IPS-NIHi11 (cell line): ENCODE results near the gene SRPRA.
"Not testable (repeated sequence)": the region's sequence is repeated elsewhere in the genome, so short reads cannot be mapped to it uniquely, and the experiment has no call there.

Experiments
- DNase-seq: peaks from one replicate; pipeline ENCODE4 v3.0.0; 2012; ENCODE audit warnings: mixed read lengths, low spot score

The SRPRA gene, protein sequence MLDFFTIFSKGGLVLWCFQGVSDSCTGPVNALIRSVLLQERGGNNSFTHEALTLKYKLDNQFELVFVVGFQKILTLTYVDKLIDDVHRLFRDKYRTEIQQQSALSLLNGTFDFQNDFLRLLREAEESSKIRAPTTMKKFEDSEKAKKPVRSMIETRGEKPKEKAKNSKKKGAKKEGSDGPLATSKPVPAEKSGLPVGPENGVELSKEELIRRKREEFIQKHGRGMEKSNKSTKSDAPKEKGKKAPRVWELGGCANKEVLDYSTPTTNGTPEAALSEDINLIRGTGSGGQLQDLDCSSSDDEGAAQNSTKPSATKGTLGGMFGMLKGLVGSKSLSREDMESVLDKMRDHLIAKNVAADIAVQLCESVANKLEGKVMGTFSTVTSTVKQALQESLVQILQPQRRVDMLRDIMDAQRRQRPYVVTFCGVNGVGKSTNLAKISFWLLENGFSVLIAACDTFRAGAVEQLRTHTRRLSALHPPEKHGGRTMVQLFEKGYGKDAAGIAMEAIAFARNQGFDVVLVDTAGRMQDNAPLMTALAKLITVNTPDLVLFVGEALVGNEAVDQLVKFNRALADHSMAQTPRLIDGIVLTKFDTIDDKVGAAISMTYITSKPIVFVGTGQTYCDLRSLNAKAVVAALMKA

DNA sequence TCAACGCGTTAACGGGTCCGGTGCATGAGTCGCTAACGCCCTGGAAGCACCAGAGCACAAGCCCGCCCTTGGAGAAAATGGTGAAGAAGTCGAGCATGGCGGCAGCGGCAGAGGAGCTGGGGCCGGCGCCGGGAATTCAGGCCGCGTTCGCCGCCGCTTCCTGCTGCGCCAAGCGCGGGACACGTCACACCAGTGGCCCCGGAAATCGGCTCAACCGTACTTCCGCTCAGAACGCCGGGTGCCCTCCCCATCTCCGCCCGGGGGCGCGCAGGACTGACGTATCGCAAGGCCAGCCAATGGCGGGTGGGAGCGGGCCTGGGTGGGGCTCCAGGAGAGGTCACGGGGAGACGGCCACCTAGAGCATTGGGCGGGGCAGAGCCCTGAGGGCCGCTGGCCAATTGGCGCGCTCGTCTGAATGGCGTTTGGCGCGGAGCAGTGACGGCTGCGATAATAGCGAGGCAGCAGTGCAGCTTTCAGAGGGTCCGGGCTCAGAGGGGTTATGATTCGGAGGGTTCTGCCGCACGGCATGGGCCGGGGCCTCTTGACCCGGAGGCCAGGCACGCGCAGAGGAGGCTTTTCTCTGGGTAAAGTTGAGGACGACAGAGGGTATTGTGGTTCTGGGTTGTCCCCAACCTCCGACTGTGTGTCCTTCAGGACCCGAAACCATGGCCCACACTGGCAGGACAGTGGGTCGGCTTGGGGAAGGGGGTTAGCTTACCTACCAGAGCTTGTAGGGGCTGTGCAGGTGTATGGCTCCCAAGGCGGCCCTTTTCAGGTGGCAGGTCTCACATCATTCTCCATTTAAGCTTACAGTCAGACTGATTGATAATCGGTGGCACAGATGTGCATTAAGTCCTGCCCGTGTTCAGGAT lies at the start of gene SRPRA, which contains the start of gene FOXRED1:
Gene SRPRA, minus strand, starts transcription at position 188 of the 872 bp plus-strand sequence. Its CDS starts 91 bp downstream, at position 97.
Gene FOXRED1, plus strand, starts transcription at position 447 of the 872 bp plus-strand sequence. Its CDS starts 53 bp downstream, at position 500.
- peak; percentile 100 for DNase-seq

DNA sequence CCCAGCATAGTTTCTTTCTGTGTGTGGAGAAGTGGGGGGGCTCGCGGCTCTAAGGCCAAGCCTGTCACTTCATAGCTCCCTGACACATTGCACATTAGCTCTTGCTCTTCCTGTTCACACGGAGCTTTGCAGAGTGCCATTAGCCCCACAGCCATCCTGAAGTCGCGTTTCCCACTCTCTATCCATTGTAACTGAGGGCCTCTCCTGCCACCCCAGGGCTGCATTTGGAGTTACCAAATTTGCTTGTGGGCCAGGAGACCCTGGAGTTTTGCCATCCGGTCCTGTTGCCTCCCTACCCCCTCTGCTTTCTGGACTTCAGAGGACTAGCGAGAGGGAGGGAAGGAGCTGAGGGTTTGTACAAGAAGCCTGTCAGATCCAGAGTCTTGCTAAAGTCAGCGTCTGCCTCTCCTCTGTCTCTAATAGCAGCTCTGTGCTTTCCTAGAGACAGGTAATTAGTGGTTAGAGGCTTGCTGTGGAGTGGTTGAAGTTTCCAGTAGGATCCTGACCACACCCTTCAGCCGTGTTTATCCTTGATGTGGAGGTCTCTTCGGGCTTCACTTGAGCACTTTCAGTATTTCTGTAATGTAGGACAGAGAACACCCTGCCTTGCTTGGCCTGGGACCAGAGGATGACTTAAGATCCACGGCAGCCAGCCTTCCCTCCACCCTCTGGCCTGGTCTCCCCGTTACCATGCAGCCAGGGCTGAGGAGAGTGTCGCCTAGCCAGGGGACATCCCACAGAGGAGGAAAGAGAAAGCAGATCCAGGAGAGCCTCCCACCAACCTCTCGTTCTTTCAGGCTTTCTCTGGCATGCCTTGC lies 49.3 kb upstream of the SRPRA start:
- DNase-seq: no peak

DNA sequence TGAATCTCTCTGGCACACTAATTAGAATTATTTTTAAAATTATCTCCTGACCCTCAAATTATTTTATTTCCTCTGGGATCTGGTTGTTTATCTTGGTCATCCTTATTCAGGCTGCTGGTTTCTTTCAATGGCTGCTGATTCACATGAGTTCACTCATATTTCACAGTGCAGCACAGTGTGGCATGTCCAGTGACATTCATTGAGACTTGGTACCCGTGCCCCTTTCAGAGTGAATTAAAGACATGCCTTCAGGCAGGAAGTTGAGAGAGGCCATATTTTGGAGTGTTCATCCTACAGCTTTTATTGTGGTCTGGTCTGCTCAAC lies 48.7 kb upstream of the SRPRA start:
- no peak for DNase-seq

DNA sequence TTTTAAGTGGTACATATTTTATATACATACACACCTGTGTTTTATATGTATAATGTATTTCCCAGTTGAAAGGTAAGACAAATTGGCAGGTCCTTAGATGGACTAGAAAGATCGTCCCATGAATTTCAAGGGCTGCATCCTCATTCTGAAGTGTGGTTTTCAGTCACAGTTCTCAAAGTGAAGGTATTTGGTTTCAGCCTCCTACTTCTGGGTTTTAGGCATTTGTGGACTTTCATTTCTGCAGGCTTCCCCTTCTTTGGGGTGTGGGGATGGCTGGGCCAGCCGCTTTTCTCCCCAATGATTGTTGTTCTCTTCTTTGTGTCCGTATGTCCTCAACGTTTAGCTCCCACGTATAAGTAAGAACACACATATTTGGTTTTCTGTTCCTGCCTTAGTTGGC lies 45.1 kb upstream of the SRPRA start:
- no peak for DNase-seq

DNA sequence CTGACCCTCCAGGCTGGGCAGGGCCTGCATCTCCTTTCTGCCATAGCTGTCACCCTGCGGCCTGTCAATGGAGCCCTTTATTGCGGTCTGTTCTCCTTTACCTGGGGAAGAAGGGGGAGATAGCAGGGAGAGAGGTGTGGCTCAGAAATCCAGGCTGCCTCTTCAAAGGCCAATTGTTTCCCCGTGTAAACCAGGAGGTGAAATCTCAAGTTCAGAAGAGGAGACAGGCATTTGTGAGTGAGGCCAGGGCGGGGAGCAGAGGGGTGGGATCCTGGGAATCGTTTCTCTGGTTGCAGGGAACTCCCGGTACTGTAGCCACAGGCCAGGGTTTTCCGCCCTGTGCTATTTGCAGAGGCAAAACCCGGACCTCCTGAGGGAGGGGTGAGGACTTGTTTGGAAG lies 44.3 kb upstream of the SRPRA start:
- DNase-seq: no peak

DNA sequence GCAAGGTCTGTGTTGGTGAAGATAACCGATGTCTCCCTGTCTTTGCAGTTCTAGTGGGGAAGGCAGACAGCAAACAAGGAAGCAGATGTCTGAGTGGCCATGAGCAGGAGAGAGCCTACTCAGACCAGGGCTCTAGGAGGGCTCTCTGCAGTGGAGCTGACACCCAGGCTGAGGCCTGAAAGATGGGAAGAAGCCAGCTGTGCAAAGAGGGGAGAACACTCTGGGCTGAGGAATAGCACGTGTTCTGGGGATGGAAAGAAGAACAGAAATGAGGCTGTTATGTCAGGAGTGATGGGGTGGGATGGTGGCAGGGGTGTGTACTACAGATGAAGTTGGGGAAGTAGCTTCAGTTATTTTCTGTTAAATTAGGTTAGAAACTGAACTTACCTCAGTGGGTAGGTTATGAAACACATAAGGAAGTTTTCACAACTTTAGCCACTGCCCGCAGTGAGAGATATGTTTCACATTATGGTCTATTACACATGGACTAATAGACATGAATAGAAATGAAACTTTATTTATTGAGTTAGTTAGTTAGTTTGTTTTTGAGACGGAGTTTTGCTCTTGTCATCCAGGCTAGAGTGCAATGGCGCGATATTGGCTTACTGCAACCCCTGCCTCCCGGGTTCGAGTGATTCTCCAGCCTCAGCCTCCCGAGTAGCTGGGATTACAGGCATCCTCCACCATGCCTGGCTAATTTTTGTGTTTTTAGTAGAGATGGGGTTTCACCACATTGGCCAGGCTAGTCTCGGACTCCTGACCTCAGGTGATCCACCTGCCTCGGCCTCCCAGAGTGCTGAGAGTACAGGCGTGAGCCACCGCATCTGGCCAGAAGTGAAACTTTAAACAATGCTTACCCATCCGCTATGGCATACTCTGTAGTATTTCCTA lies 43.0 kb upstream of the SRPRA start:
- no peak for DNase-seq

DNA sequence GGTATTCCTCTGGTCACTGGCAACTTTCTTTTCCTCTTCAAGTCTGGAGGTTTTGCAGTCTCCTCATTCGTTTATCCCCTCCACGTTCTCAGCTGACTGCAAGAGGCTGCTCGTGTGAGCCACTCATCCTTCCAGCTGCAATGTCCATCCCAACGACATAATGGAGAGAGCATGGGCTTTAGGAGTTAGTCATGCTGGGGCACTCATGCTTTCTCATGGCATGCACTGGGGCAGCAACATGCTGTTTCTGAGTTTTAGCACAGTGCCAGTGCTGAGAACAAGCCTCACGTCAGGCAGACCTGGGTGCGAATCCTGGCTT lies 42.3 kb upstream of the SRPRA start:
- DNase-seq: no peak

DNA sequence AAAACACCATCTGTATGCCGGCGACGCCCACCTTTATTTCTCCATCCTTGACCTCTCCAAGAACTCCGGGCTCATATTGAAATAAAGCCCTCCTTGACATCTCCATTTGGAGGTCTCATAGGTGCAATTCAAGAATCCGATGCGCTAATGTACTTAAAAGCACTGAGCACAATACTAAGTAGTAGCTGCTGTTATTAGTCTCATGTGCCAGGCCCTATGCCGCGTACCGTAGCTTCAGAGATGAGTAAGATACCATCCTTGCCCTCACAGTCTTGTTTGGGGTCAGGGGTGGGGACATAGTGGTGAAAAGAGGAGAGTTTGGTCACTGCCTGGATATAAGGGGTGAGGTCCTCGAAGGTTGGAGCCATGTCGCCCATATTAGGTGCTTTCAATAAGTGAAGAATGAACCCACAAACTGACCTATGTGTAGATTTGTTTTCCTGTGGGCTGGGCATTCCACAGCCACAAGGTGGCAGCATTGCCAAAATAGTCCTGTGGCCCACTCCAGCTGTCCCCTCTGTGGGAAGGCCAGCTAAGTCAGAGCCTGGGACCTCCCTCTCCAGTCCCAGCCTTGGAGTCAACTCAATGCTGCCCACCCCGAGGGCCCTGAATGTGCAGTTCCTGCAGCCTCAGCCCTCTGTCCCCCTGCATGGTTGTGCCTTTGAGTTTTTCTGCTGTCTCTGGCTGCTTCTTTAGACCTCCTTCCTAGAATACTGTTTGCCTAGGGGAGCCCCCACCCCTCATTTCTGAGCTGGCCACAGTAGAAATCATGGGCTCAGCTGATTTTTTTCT lies 41.7 kb upstream of the SRPRA start:
- DNase-seq: peak; percentile 83

DNA sequence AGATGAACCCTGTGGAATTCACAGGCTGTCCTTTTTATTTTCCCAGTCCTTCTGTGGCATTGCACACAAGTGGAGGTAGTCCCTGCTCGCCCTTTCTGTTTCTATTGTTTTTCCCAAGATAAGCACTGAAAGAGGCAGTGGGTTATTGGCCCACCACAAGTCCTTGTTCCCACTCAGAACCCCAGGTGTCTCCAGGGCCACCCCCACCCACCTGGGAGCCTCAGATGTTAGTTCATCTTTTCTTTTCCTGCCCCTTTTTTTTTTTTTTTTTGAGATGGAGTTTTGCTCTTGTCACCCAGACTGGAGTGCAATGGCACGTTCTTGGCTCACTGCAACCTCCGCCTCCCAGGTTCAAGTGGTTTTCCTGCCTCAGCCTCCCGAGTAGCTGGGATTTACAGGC lies 40.1 kb upstream of the SRPRA start:
- not testable (repeated sequence) for DNase-seq

DNA sequence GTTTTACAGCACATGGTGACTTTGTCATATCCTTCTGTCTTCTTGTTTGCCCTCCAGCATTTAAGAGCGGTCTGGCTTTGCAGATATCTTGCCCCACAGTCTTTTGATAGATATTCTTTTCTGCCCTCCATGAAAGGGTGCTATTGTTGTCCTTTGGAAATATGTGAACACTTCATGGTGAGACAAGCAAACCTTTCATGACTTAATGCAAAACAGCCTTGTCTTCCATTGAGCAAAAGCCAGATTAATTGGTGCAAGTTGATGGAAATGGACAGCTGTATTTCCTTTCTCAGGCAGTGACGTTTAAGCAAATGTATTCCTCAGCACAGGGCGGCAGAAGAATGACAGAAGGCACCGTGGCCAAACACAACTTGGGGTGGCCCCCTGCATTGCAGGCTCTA lies 39.6 kb upstream of the SRPRA start:
- DNase-seq: no peak

DNA sequence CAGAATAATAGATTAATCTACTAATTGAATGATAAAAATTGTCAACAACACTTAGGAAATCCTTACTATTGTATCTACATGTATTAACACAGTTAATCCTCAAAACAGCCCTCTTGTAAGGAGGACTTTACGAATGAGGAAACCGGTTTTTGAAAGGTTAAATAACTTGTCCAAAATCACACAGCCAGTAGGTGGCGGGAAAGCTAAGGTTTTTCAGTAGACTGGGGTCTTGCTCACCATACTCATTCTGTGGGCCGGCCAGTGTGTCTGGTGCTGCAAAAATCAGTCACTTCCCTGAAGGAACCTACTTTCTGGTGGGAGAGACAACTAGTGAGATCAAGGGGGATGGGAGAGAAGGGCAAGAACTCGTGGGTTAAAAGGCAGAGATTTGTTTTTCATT lies 39.0 kb upstream of the SRPRA start:
- DNase-seq: no peak

DNA sequence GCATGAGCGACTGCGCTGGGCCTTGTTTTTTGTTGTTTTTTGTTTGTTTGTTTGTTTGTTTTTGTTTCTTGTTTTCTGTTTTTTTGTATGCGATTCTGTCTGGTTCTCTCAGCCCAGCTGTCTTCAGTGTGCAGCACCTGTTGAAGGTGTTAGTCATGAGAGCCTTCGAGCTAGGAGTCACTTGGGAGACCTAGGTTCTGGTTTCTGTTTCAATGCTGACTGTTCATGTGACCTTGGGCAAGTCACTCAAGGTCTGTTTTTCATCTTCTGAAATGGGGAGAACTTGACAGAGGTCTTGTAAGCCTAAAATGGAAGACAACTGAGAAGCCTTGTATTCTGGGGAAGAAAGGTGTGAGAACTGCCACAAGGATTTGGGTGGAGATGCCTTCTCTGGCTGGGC lies 37.0 kb upstream of the SRPRA start:
- no peak for DNase-seq

DNA sequence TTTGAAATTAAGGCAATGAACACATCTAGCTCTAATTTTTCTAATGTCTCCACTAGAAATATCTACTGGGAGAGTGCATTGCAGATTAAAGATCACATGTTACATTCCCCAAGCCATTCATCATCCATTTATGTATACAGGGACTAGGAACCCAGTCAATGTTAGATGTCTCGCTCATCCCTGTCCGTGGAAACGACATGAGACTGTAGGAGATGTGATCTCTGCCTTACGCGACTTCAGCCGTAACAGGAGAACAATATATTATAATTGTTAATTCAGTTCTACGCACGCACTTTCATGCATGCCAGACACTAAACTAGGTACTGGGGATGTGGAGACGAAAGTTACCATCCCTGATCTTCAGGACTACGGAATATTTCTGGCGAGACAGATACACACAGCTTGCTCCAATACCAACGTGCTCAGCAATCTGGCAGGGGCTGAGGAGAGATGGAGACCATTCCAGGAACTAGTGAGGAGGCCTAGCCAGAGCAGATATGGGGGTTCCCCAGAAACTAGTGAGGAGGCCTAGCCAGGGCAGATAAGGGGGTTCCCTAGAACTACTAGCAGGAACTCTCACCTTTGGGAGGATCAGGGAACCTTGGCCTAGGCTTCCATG lies 35.9 kb upstream of the SRPRA start:
- DNase-seq: no peak

DNA sequence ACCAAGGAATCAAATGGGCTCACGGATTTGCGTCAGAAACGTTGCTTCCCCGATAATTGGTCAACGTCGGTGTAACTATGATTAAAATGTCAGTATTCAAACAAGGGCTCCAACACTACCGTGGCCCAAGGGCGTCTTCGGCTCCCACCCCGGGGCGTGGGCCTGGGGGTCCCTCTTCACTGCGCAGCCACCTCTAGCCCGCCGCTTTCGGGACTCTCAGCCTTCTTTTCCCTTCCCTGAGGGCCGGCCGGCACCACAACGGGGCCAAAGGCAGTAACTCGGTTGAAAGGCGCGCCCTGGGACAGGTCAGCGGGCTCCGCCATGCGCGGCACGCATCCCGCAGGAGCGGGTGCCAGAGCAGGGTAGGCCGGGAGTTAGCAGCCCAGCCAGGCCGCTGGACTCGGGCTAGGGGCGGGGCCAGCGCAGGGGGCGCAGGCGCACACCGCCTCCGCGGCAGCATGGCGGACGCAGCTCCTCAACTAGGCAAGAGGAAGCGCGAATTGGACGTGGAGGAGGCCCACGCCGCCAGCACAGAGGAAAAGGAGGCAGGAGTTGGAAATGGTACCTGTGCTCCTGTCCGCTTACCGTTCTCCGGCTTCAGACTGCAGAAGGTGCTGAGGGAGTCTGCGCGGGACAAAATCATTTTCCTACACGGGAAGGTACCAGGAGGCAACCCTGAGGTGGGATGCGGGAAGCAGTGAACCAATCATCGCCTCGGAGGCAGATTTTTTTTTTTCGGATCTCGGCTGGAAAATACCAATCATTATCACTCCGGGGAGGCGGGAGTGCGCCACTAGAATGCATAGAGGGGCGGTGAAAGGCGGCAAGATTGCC lies 35.1 kb upstream of the SRPRA start, which contains the start of gene DCPS:
Gene DCPS, plus strand, starts transcription at position 438 of the 834 bp plus-strand sequence. Its CDS starts 21 bp downstream, at position 459.
- DNase-seq: peak; percentile 100

DNA sequence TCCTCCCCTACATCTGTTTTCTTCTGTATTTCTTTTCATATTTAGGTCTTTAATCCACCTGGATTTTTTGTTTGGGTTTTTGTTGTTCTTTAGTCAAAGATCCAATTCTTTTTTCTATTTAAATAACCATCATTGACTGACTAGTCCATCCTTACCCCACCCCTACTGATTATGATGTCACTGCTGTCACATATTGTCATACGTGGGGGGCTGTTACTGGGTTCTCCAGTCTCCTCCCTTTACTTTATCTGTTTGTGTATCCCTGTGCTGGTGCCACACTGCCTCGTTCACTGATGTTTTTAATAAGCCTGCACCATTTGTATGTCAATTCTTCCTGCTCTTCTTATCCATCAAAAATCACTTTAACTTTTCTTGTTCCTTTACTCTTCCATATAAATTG lies 28.3 kb upstream of the SRPRA start:
- DNase-seq: no peak

DNA sequence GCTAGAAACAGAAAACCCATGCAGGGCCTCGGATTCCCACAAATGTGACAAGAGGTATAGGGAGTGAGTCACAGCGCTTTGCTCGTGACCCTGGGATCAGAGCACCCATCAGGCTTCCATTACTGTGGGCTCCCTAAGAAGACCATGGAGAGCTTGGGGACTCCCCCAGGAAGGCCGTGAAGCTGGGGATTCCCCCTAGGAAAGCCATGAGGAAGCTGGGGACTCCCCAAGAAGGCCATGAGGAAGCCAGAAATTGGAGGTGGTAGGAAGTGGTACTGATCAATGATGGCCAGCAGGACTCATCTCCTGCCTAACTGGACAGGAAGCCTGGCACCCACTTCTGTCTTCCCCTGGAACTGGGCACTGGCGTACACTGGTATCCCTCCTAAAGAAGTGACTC lies 25.0 kb upstream of the SRPRA start:
- DNase-seq: no peak

DNA sequence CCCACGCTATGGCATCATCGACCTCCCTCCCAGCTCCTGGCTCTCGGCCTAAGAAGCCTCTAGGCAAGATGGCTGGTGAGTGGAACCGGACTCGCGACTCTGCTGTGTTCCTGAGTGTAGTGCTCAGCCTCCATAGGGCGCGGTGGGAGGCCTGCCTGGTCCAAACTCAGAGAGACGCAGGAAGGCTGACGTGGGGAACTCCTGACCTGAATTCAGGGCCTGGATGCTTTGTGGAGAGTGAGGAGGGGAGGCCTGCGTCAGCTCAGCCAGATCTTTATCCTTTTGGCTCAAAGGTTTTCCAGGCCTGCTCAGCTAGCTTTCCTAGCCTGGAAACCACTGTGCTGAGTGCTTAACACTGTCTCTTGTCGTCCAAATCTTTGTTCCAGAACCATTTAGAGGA lies 22.2 kb upstream of the SRPRA start:
- DNase-seq: no peak

DNA sequence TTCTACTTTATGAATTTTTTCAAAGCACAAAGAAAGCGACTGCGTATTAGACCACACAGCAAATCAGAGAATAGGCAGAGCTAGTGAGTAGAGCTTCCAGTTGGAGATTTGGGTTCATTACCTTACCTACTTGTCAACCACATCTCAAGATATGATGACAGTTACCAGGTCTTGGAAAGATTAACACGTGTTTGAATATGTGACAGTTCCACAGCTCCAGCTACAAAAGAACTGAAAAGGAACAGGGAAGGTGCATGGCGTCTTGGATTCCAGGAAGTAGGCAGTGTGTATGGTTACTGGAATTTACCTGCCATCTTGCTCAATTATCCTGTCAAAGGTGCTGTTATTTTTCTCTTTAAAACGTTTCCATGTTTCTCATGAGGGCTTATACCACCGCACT lies 19.5 kb upstream of the SRPRA start:
- no peak for DNase-seq

DNA sequence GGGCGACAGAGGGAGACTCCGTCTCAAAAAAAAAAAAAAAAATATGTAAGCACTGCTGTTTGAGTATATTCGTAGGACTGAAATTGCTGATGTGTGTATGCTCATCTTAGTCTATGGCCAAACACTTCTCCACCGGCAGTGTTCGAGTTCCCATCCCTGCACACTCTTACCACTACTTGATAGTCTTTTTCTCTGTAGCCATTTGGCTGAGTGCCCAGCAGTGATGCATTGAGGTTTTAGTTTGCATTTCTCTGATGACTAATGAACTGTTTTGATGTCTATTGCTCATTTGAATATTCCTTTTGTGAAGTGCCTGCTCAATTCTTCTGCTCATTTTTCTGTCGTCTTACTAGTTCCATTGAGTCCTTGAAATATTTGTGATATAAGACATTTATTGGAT lies 16.1 kb upstream of the SRPRA start:
- DNase-seq: no peak
